Karpas-422 (cell line): ENCODE results near the gene ITPR2. TPM values are rescaled to one million over a fixed set of nuclear protein-coding genes. Genes with fewer than 3 reads are reported as not detected.
A peak's percentile ranks its signal among the peaks of the same experiment; 100 is the strongest.

ENCODE experiments used
- DNase-seq: peaks from one replicate; pipeline ENCODE4 v3.0.0-alpha.2; 2015
- H2AFZ ChIP-seq: fragments of 200-600 bp; sonication (generic); 2 replicates; pipeline ENCODE4 v1.6.1; 2014; ENCODE audit warnings: antibody characterized with exemption, low read length, mixed read lengths
- H3K27ac ChIP-seq: fragments of 200-600 bp; sonication (generic); 2 replicates; pipeline ENCODE4 v1.5.1; 2014; ENCODE audit warnings: mild to moderate bottlenecking, low read length, moderate library complexity
- H3K27me3 ChIP-seq: fragments of 200-600 bp; sonication (generic); 2 replicates; pipeline ENCODE4 v1.6.1; 2014; ENCODE audit warnings: low read length, mixed read lengths
- H3K36me3 ChIP-seq: fragments of 200-600 bp; sonication (generic); 2 replicates; pipeline ENCODE4 v1.6.1; 2014; ENCODE audit warnings: low read length, mixed read lengths; ENCODE audit not compliant: insufficient read depth
- H3K4me1 ChIP-seq: fragments of 200-600 bp; sonication (generic); 2 replicates; pipeline ENCODE4 v1.6.1; 2014; ENCODE audit warnings: mild to moderate bottlenecking, low read length, mixed read lengths
- H3K4me2 ChIP-seq: fragments of 200-600 bp; sonication (generic); 2 replicates; pipeline ENCODE4 v1.6.1; 2014; ENCODE audit warnings: low read length, low read depth, mild to moderate bottlenecking; ENCODE audit not compliant: poor library complexity, severe bottlenecking
- H3K4me3 ChIP-seq: fragments of 200-600 bp; sonication (generic); 2 replicates; pipeline ENCODE4 v1.5.1; 2014; ENCODE audit warnings: mild to moderate bottlenecking, antibody characterized with exemption, low read length, mixed read lengths
- H3K79me2 ChIP-seq: fragments of 200-600 bp; sonication (generic); 2 replicates; pipeline ENCODE4 v1.6.1; 2014; ENCODE audit warnings: mild to moderate bottlenecking, low read length, mixed read lengths
- H3K9ac ChIP-seq: fragments of 200-600 bp; sonication (generic); 2 replicates; pipeline ENCODE4 v1.6.0; 2014; ENCODE audit warnings: low read length
- H3K9me2 ChIP-seq: fragments of 200-600 bp; sonication (generic), shearing (Covaris generic); replicated peaks from 2 replicates; pipeline ENCODE4 v1.6.0; 2014; ENCODE audit warnings: mild to moderate bottlenecking, low read length, moderate library complexity; ENCODE audit not compliant: insufficient read depth
- H3K9me3 ChIP-seq: fragments of 300-700, 200-600 bp; sonication (generic); 2 replicates; pipeline ENCODE4 v1.6.1; 2014; ENCODE audit warnings: low read length, mixed read lengths
- H4K20me1 ChIP-seq: fragments of 200-600 bp; sonication (generic); 2 replicates; pipeline ENCODE4 v1.6.1; 2014; ENCODE audit warnings: mild to moderate bottlenecking, antibody characterized with exemption, low read length, low read depth; ENCODE audit not compliant: insufficient read depth
- total RNA-seq: library from RNA; depleted of rRNA; stranded (reverse); fragments of >200 nt; shearing (Covaris generic); gene quantifications from 2 replicates; pipeline ENCODE4 v1.2.3, GENCODE V29; 2014; ENCODE audit warnings: low replicate concordance

Gene ITPR2
- total RNA-seq, 1 experiment from 2014 or later: 128 TPM

DNA sequence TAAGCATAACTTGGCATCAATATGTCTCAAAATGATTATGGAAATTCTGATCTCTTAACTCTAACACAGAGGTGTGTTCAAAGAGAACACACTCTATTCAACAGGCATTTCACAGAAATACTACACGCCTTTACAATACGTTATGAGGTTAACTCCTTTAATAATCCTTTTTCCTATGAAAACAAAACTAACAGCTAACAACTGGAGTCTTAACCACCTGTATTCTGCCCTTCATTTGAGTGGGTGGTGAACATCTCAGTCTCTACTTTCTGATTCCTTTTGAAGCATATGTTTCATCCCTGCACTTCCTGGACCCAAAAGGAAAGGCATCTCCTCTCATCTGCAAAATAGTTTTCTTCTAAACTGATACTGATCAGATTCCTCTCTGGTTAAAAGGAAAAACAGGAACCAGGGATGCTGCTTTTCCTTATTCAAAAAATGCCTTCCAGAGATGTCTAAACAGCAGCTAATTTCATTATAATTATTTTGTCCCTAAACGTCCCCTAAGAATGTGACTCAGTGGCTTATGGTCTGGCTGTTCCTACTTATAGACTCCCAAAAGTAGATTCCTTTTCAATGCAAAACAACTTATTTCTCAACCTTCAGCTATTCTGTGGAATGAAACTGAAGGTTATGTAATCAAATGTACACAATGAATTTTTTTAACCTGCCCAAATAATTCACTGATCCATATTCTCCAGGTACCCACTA, 24.1 kb downstream of the ITPR2 start:
- H3K9ac ChIP-seq: no peak overlapping the region
- no peak for DNase-seq
- no peaks in the 10 kb centered on the region for H3K9me2 ChIP-seq
- no peak overlapping the region for H2AFZ ChIP-seq
- H3K79me2 ChIP-seq: peaks cover 89% of the 10 kb centered on the region
- H3K9me3 ChIP-seq: no peaks in the 10 kb centered on the region
- H3K4me2 ChIP-seq: no peak overlapping the region
- no peaks in the 10 kb centered on the region for H3K27me3 ChIP-seq
- no peak overlapping the region for H3K4me3 ChIP-seq
- H3K4me1 ChIP-seq: peaks cover 35% of the 10 kb centered on the region
- H4K20me1 ChIP-seq: no peaks in the 10 kb centered on the region
- H3K27ac ChIP-seq: peak overlapping the region; percentile 2; the same call in 1 of the 2 replicates
- peaks cover 14% of the 10 kb centered on the region; the same call in 1 of the 2 replicates for H3K36me3 ChIP-seq

- no peak for DNase-seq
- Histone ChIP-seq H2AFZ (no peak overlapping the region), H3K79me2 (peaks cover 87% of the 10 kb centered on the region), H3K9ac (no peak overlapping the region), H3K4me3 (no peak overlapping the region), H3K27me3 (no peaks in the 10 kb centered on the region), H3K4me2 (no peak overlapping the region), H3K36me3 (peaks cover 7% of the 10 kb centered on the region; the same call in 1 of the 2 replicates), H3K9me2 (no peaks in the 10 kb centered on the region), H3K4me1 (peaks cover 42% of the 10 kb centered on the region), H4K20me1 (no peaks in the 10 kb centered on the region), H3K9me3 (no peaks in the 10 kb centered on the region), H3K27ac (no peak overlapping the region)
These were observed 25.7 kb downstream of the ITPR2 start for GRCh38 chr12:26807292-26807691.

- H3K27ac ChIP-seq: no peak overlapping the region
- H3K4me2 ChIP-seq: no peak overlapping the region
- no peak for DNase-seq
- H3K36me3 ChIP-seq: peaks cover 7% of the 10 kb centered on the region; the same call in 1 of the 2 replicates
- no peak overlapping the region for H2AFZ ChIP-seq
- peaks cover 42% of the 10 kb centered on the region for H3K4me1 ChIP-seq
- peaks cover 91% of the 10 kb centered on the region for H3K79me2 ChIP-seq
- H3K9me2 ChIP-seq: no peaks in the 10 kb centered on the region
- H3K27me3 ChIP-seq: no peaks in the 10 kb centered on the region
- H3K4me3 ChIP-seq: no peak overlapping the region
- H3K9me3 ChIP-seq: no peaks in the 10 kb centered on the region
- no peaks in the 10 kb centered on the region for H4K20me1 ChIP-seq
- H3K9ac ChIP-seq: no peak overlapping the region
These were observed 26.4 kb downstream of the ITPR2 start for GRCh38 chr12:26806556-26806955.

- peaks cover 35% of the 10 kb centered on the region for H3K4me1 ChIP-seq
- no peak overlapping the region for H2AFZ ChIP-seq
- H3K9ac ChIP-seq: no peak overlapping the region
- H3K27ac ChIP-seq: no peak overlapping the region
- H3K4me3 ChIP-seq: no peak overlapping the region
- H4K20me1 ChIP-seq: no peaks in the 10 kb centered on the region
- no peaks in the 10 kb centered on the region for H3K9me3 ChIP-seq
- no peaks in the 10 kb centered on the region for H3K9me2 ChIP-seq
- H3K79me2 ChIP-seq: peaks cover 94% of the 10 kb centered on the region
- no peak overlapping the region for H3K4me2 ChIP-seq
- H3K36me3 ChIP-seq: peaks cover 7% of the 10 kb centered on the region
- DNase-seq: no peak
- H3K27me3 ChIP-seq: no peaks in the 10 kb centered on the region
These were observed 27.5 kb downstream of the ITPR2 start for GRCh38 chr12:26805401-26805971.

DNA sequence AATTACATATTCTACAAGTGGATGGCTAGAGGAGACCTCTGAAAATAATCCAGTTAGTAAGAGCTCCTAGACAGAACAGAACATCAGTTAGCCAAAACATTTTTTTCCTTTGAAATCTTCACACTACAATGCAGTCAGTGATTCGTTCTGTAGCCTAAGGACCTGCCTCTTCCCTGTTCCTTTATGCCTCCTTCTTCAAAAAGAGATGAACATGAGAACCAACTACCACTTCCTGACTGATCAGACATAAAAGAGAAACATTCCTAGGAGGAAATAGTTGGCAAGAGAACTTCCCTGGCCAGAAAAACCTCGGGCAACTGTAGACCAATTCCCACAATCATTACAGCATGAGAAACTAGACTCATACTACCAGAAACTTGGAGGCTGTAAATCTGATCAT, 29.4 kb downstream of the ITPR2 start:
- H3K36me3 ChIP-seq: peaks cover 3% of the 10 kb centered on the region
- no peak overlapping the region for H3K9ac ChIP-seq
- H3K27ac ChIP-seq: no peak overlapping the region
- no peak overlapping the region for H3K4me3 ChIP-seq
- H3K79me2 ChIP-seq: peaks cover 94% of the 10 kb centered on the region
- no peak for DNase-seq
- no peaks in the 10 kb centered on the region for H3K9me2 ChIP-seq
- peaks cover 31% of the 10 kb centered on the region for H3K4me1 ChIP-seq
- H3K9me3 ChIP-seq: no peaks in the 10 kb centered on the region
- no peak overlapping the region for H3K4me2 ChIP-seq
- H4K20me1 ChIP-seq: no peaks in the 10 kb centered on the region
- no peaks in the 10 kb centered on the region for H3K27me3 ChIP-seq
- no peak overlapping the region for H2AFZ ChIP-seq

DNA sequence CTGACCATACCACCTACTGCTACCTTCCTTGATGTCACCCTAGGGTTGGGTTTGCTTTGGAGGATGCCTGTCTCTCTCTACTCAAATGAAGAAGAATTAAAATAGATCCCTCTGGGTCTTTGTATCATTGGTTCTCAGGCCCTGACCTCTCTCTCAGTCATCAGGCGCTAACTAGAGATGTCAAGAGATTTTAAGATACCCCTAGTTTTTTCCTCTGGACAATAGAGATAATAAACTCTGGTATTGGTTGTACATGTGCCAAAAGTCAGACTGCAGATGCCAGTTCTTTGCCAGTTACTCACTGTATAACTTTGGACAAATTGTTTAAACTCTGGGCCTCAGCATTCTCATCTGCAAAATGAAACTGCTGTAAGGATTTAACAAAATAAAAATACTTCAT, 31.5 kb downstream of the ITPR2 start:
- no peak overlapping the region for H3K4me3 ChIP-seq
- H3K9me2 ChIP-seq: no peaks in the 10 kb centered on the region
- no peaks in the 10 kb centered on the region for H3K27me3 ChIP-seq
- H3K79me2 ChIP-seq: peaks cover 93% of the 10 kb centered on the region
- no peak for DNase-seq
- no peaks in the 10 kb centered on the region for H3K9me3 ChIP-seq
- peaks cover 33% of the 10 kb centered on the region for H3K4me1 ChIP-seq
- H4K20me1 ChIP-seq: no peaks in the 10 kb centered on the region
- no peak overlapping the region for H3K4me2 ChIP-seq
- no peaks in the 10 kb centered on the region; the same call in none of the 2 replicates for H3K36me3 ChIP-seq
- H3K27ac ChIP-seq: no peak overlapping the region
- no peak overlapping the region for H2AFZ ChIP-seq
- no peak overlapping the region for H3K9ac ChIP-seq

DNA sequence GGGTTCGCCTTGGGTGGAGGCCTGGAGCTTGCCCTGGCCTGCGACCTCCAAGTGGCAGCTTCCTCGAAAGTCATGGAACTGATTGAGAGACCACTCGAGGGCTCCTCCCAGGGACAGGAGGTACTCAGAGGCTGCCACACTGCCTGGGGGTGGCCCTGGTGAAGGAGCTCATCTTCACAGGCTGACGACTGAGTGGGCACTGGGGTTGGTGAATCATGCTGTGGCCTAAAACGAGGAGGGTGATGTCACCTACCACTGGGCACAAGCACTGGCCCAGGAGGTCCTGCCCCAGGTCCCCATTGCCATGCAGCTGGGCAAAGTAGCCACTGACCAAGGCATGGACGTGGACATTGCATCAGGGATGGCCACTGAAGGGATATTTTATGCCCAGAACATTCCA, 32.1 kb downstream of the ITPR2 start:
- Histone ChIP-seq H2AFZ (no peak overlapping the region), H3K27me3 (no peaks in the 10 kb centered on the region), H3K36me3 (no peaks in the 10 kb centered on the region; the same call in 1 of the 2 replicates), H3K4me3 (no peak overlapping the region), H3K9me2 (no peaks in the 10 kb centered on the region), H3K27ac (no peak overlapping the region), H3K9ac (no peak overlapping the region), H3K9me3 (no peaks in the 10 kb centered on the region), H3K4me1 (peaks cover 33% of the 10 kb centered on the region), H3K4me2 (no peak overlapping the region), H3K79me2 (peaks cover 93% of the 10 kb centered on the region), H4K20me1 (no peaks in the 10 kb centered on the region)
- no peak for DNase-seq

- no peak overlapping the region for H3K4me3 ChIP-seq
- no peak overlapping the region for H2AFZ ChIP-seq
- H3K79me2 ChIP-seq: peaks cover 93% of the 10 kb centered on the region
These were observed 32.6 kb downstream of the ITPR2 start for GRCh38 chr12:26800347-26800746.

More at GRCh38 chr12:26800347-26800746, 32.6 kb downstream of the ITPR2 start:
- Histone ChIP-seq H4K20me1 (no peaks in the 10 kb centered on the region), H3K27ac (peak overlapping the region; percentile 18; the same call in 1 of the 2 replicates), H3K9me3 (no peaks in the 10 kb centered on the region), H3K4me2 (no peak overlapping the region), H3K36me3 (no peaks in the 10 kb centered on the region; the same call in 1 of the 2 replicates), H3K9me2 (no peaks in the 10 kb centered on the region), H3K9ac (no peak overlapping the region), H3K4me1 (peaks cover 33% of the 10 kb centered on the region), H3K27me3 (no peaks in the 10 kb centered on the region)
- no peak for DNase-seq
